Lower leg skin (tissue), 3 donors: ENCODE results near the gene CISH.

Source experiments
- CTCF ChIP-seq, 3 donors: fragments of 450-650 bp; IDR thresholded peaks; one replicate each; pipeline ENCODE4 v1.5.1; 2016; ENCODE audit warnings: antibody characterized with exemption in 3 of 3, mild to moderate bottlenecking in 3 of 3, moderate library complexity in 2 of 3
- POLR2A ChIP-seq, 2 donors: fragments of 450-650 bp; IDR thresholded peaks; one replicate each; pipeline ENCODE4 v1.6.1; 2016 to 2017; ENCODE audit warnings: antibody characterized with exemption in 2 of 2, mild to moderate bottlenecking in 1 of 2, moderate library complexity in 1 of 2

GRCh38 chr3:50567011-50567385 is 44.6 kb downstream of the CISH start:
- TF ChIP-seq CTCF (IDR thresholded peaks at IDR 0.05), result no peak
- no peak for TF ChIP-seq POLR2A (IDR thresholded peaks at IDR 0.05)
